Measurements from ENCODE around the gene AHNAK. TPM values are rescaled to one million over a fixed set of nuclear protein-coding genes. Genes with fewer than 3 reads are reported as not detected.

AHNAK gene
- total and polyA plus RNA-seq, 2 donors (not counting 3 experiments of a cell fraction or from before 2014, with no cell fraction given) = 35.2 to 436 TPM

DNA sequence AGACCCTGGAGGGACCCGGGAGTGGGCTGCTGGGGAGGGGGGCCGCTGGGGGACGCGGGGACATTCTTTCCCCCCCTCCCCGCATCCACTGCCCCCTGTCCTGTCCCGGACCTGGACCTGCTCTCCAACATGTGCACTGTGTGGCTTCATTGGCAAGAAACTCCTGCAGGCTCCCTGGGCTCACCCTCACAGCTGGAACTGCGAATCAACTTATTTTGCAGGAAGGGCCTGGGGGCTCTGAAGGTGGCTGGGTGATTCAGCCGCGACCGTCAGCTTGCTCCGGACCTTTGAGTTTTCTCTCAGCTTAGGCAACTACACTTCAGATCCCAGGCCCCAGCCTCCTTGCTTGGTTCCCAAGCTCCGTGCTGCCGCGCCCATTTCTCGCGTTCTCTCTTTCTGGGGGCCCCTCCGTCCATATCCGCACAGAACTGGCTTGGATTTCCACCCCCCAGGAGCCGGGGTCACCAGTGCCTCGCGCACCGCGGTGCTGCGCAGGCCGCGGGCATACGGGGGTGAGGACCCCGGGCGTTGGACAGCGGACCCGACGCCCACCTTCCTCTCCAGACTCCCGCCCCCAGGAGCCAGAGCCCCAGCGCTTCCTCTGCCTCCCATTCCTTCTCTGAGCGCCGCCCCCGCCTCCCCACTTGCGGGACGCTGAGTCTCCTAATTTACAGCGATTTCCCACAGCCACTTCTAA is 471 bp upstream of the AHNAK start:
- Histone ChIP-seq H2AFZ (ENCODE audit: low read depth, low read length) (peak overlapping the region; percentile 32), H3K27ac (ENCODE audit: insufficient read depth, low read depth, low read length) (no peak overlapping the region), H3K4me2 (ENCODE audit: insufficient read depth, low read length) (peak overlapping the region; percentile 67), H3K4me3 (replicated peaks in 1 of 3; ENCODE audit: insufficient read depth in 1 of 3, low read depth in 1 of 3, low read length in 3 of 3) (peak overlapping the region; percentile 14 to 55 (median 53)), H4K20me1 (replicated peaks; ENCODE audit: control insufficient read depth, extremely low read depth, insufficient read depth, low read length) (no peaks in the 10 kb centered on the region), H3K9ac (replicated peaks; ENCODE audit: extremely low read depth, insufficient read depth, low read length) (peak overlapping the region; percentile 21), H3K9me1 (replicated peaks; ENCODE audit: control insufficient read depth, extremely low read depth, insufficient read depth, low read length) (no peaks in the 10 kb centered on the region), H3K4me1 (ENCODE audit: control insufficient read depth, extremely low read depth, insufficient read depth, low read length) (peaks cover 50% of the 10 kb centered on the region), H3K9me3 (replicated peaks; ENCODE audit: control insufficient read depth, insufficient read depth, low read length) (no peaks in the 10 kb centered on the region), H3K36me3 (ENCODE audit: control insufficient read depth in 2 of 2, extremely low read depth in 1 of 2, insufficient read depth in 2 of 2, low read length in 2 of 2) (no peaks in the 10 kb centered on the region), H3K79me2 (ENCODE audit: control insufficient read depth, insufficient read depth, low read length) (peaks cover 45% of the 10 kb centered on the region), H3K27me3 (ENCODE audit: control insufficient read depth in 2 of 2, insufficient read depth in 2 of 2, low read length in 2 of 2) (no peaks in the 10 kb centered on the region)
- TF ChIP-seq POLR2A (IDR thresholded peaks at IDR 0.05; ENCODE audit: low read depth, low read length) (no peak), POLR2AphosphoS5 (IDR thresholded peaks at IDR 0.05; ENCODE audit: insufficient read depth, low read depth, low read length) (no peak), EZH2 (IDR thresholded peaks at IDR 0.05; ENCODE audit: borderline replicate concordance, low read depth, low read length, severe bottlenecking) (no peak), MYC (IDR thresholded peaks at IDR 0.05; ENCODE audit: low read depth, low read length) (no peak), FOS (IDR thresholded peaks at IDR 0.05; ENCODE audit: borderline replicate concordance, insufficient read depth, low read length) (no peak), GATA2 (IDR thresholded peaks at IDR 0.05; ENCODE audit: insufficient read depth, insufficient read length, low read depth, low read length) (no peak), JUN (IDR thresholded peaks at IDR 0.05; ENCODE audit: borderline replicate concordance, insufficient read depth, insufficient read length, low read depth) (no peak)
- TF ChIP-seq, protein P1, sequence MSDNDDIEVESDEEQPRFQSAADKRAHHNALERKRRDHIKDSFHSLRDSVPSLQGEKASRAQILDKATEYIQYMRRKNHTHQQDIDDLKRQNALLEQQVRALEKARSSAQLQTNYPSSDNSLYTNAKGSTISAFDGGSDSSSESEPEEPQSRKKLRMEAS (IDR thresholded peaks at IDR 0.05; ENCODE audit: insufficient read depth, insufficient read length) = no peak
- TF ChIP-seq, protein P2, sequence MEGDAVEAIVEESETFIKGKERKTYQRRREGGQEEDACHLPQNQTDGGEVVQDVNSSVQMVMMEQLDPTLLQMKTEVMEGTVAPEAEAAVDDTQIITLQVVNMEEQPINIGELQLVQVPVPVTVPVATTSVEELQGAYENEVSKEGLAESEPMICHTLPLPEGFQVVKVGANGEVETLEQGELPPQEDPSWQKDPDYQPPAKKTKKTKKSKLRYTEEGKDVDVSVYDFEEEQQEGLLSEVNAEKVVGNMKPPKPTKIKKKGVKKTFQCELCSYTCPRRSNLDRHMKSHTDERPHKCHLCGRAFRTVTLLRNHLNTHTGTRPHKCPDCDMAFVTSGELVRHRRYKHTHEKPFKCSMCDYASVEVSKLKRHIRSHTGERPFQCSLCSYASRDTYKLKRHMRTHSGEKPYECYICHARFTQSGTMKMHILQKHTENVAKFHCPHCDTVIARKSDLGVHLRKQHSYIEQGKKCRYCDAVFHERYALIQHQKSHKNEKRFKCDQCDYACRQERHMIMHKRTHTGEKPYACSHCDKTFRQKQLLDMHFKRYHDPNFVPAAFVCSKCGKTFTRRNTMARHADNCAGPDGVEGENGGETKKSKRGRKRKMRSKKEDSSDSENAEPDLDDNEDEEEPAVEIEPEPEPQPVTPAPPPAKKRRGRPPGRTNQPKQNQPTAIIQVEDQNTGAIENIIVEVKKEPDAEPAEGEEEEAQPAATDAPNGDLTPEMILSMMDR (IDR thresholded peaks at IDR 0.05; ENCODE audit: extremely low read depth in 1 of 2, insufficient read depth in 1 of 2, low read depth in 1 of 2, low read length in 2 of 2) = no peak
- peak; percentile 64 for FAIRE-seq
- intact Hi-C loops (cut with micrococcal nuclease) (loop anchor here (1.0 kb wide), 1 partner anchor 9 kb away; no protein-coding TSS in a partner anchor), dilution Hi-C loops (cut with MboI; ENCODE audit: extremely low pct_ligation_motif_present, low sequenced_read_pairs) (no loop called here)
- BruUV-seq (replicated peaks) = no TSS peak
- ChIA-PET POLR2A (interaction anchor here (0.6 to 1.4 kb wide), 4 partner anchors 9 to 118 kb away, joined by 3 to 5 read pairs (median 4); partner anchors contain the start of genes C11orf98 and CSKMT), CTCF (interaction anchor here (0.6 to 11.0 kb wide), 7 partner anchors 11 to 154 kb away, joined by 3 to 376 read pairs (median 7); partner anchors contain the start of genes B3GAT3 and TUT1)
- peak; percentile 56 for DNase-seq (ENCODE audit: low read depth, low spot score)
